Purkinje cell (primary cell): ENCODE results near the gene OASL. TPM values are rescaled to one million over a fixed set of nuclear protein-coding genes. Genes with fewer than 3 reads are reported as not detected.

Experiments used
- polyA plus RNA-seq: library from polyadenylated mRNA; unstranded; fragments of >200 nt; fragmentation: Nextera tagmentation; gene quantifications from 2 replicates; pipeline ENCODE4 v1.2.1, GENCODE V29; 2014

OASL gene
- polyA plus RNA-seq = 0.22 TPM in 1 of 2 replicates, not detected in the other

GRCh38 chr12:121038861-121039668, at the start of gene OASL:
Gene OASL (minus strand): TSS chr12:121039246. CDS start chr12:121038971, 275 bp downstream.

GRCh38 chr12:121015825-121016766, 22.9 kb downstream of the OASL start, which contains the start of gene C12orf43:
Gene C12orf43 (minus strand): TSS chr12:121016487. CDS start chr12:121016474, 13 bp downstream.

GRCh38 chr12:120978296-120979219, 60.5 kb downstream of the OASL start, which contains the start of gene HNF1A:
Gene HNF1A (plus strand): TSS chr12:120978543. CDS start chr12:120978769, 226 bp downstream.

Other genes starting within 250 kb of the OASL start
- 30.2 and 33.6 TPM in 2 replicates for gene SPPL3, start 134.9 kb downstream of the OASL start, polyA plus RNA-seq
- not detected in 2 replicates for gene HNF1A, start 60.7 kb downstream of the OASL start, polyA plus RNA-seq
- 7.2 and 7.5 TPM in 2 replicates for gene C12orf43, start 22.8 kb downstream of the OASL start, polyA plus RNA-seq
- gene P2RX7, start 93.6 kb upstream of the OASL start, polyA plus RNA-seq = 0.69 and 1.5 TPM in 2 replicates
- gene P2RX4, start 170.9 kb upstream of the OASL start, polyA plus RNA-seq = 1.2 and 2.1 TPM in 2 replicates